Measurements from ENCODE around the gene FHIT.

The FHIT gene

DNA sequence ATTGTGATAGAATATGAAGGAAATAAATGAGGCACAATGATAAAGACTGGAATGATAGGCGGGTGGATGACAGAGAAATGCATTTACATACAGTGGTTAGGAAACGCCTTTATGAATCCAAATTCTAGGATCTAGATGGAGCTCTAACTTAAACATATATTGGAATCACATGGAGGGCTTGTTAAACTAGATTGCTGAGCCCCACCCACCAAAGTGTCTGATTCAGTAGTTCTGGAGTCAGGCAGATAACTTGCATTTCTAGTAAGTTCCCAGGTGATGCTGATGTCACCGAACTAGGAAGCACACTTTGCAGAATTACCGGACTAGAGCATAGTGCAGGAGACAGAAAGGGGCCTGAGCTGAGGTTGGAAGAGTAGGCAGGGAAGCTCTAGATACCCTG lies 837.2 kb downstream of the FHIT start:
- DNase-seq (ENCODE audit: low read depth, low spot score): no peak

DNA sequence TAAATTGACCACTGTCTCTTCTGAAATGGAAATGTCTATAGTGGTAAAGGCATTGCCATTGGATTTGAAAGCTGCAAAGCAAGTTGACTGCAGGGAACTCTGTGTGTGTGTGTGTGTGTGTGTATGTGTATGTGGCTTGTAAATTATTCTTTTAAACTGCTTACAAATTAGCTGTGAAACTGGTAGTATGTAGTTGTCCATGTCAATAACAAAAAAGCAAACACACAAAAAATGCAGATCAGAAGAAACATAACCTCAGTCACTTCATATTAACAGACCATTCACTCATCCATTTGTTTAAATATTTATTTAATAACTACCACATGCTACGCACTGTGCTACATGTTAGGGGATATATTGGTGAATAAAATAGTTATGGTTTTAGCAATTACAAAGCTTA lies 837.7 kb downstream of the FHIT start:
- no peak for DNase-seq (ENCODE audit: low read depth, low spot score)

DNA sequence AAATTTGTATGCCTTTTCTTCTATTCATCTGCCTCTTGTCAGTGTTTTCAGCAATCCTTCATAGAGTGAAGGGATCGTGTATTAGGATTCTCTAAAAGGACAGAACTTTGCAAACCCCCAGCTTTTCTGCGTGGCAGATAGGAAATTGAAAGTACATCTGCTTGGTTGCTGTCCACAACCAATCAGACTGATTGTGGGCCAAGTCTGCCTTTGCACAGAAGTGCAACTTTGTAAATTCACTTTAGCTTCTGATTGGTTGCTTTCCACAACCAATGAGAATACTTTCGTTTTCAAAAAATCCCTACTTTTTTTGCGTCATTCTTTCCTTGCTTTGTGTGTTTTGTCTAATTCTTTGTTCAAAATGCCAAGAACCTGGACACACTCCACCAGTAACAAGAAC lies 847.4 kb downstream of the FHIT start:
- DNase-seq (ENCODE audit: low read depth, low spot score): no peak

DNA sequence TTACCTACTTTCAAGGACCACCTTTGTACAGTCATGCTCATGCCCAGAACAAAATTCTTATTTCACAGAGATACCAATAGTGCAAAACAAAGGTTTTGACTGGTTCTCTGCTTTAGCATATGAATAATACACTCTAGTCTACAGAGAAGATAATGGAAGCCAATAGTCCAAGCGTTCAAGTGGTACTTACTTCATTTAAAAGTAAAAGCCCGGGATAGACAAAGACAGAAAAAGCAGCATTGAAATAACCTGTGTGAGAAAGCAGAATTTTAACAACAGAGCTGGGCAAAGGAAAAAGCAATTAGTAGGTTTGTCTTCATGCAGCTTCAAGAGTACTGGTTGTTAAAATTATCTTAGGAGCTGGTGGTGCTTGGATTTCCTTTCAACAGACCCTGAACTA lies 848.3 kb downstream of the FHIT start:
- no peak for DNase-seq (ENCODE audit: low read depth, low spot score)

DNA sequence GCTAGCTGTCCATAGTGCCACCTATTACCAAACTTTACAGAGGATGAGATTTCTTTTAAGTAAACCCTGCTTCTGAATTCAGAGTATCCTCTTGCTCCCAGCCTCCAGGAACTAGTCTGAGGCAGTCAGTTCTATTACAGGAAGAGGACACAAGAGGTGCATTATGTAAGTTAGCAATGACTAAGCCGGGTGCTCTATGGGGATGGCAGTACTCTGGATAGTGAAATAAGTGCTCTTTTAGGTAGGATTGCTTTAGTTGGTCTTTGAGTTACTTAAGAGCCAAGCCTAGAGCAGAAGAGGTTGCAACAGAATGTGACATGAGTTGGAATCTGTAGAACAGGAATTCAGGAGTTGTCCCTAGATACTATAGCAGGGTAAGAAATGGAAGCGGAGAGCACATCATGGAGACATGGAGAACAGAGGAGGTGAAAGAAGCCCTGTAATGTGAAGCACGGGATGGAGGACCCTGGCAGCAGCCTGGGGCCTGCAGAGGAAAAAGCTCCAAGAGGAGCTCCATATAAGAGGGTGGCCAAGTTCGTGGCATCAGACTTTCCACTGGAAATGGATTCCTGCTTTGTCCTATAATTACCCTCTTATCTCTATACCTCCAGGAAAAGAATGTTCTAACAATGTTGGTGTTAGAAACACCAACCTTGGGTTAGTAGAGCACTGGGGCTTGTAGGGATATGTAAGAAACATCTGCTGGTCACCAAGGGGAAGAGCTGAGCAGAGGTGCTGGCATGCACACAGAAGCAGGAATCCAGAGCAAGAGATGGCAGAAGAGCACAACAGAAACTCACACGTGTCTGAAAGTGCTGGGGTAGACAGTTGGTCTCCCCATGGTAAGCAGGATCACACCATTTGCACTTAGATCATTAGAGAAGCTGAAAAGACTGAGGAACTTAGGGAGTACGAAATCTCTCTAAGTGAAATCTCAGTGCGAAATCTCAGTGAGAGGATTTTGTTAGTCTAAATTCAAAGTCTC lies 851.1 kb downstream of the FHIT start:
- DNase-seq (ENCODE audit: low read depth, low spot score): no peak

DNA sequence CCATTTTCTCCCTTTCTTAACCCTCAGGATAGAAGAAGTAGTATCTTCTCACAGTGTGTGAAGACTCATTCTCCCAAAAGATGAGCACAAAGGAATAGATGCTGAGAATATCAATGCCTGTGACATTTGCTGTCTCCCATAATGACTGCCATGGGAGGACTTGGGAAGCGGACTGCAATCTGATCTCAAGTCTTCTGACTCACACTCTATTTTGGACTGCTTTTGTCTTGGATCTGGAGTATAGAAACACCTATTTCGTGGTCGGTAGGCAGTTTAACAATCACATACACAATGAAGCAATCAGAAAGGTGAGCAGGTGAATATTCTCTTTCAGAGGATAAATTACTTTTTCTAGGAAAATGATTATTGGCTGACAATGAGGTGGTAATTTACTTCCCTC lies 852.0 kb downstream of the FHIT start:
- DNase-seq (ENCODE audit: low read depth, low spot score): no peak

DNA sequence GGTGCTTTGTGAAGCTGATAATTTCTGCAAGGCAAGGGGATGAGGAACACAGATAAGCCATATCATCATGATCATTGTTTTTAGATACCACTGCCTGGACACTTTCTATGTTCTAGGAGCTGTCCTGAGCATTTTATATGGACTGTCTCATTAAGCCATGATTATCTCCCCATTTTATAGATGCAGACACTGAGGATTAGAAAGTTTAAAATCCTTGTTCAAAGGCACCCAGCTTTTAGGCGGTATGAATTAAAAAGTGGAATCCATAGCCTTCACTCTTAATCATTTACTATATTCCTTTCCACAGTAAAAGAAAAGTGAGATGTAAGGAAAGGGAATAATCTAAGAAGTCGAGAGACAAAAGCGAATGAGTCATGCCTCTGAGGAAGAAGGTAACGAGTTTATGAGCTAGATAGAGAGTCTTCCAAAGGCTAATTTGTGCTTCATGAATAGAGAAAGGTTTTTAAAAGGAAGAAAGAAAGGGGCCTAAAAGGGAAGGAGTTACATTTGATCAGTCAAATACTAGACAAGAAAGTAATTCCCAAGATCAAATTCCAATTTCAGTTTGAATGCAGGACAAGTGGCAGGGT lies 856.0 kb downstream of the FHIT start:
- no peak for DNase-seq (ENCODE audit: low read depth, low spot score)

DNA sequence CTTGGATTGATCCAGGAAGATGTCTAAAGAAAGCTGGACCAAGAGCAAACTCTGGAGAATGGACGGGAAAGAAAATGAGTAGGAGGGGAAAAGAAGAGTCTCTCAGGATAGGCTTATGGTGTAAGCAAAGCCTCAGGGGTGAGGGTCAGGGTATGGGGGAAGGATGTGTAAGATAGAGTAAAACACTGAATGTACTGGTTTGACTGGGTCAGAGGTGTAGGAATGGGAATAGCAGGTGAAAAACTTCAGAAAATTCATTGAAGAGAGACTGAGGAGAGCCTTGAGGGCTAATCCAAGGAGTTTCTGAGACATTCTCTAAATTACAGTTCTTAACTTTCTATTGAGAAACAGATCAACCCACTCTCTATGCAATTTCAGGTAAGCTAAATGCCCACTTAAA lies 857.3 kb downstream of the FHIT start:
- DNase-seq (ENCODE audit: low read depth, low spot score): no peak

DNA sequence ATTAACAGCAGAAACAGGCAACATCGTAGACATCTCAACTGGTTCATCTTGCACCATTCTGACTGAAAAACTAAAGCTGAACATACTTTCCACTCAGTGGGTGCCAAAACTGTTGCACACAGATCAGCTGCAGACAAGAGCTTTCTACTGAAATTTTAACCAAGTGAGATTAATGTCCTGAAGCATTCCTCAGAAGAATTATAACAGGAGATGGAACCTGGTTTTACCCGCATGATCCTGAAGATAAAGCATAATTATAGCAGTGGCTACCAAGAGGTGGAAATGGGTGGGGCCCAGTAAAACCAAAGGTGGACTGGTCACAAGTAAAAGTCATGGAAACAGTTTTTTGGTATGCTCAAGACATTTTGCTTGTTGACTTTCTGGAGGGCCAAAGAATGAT lies 858.8 kb downstream of the FHIT start:
- DNase-seq (ENCODE audit: low read depth, low spot score): no peak

DNA sequence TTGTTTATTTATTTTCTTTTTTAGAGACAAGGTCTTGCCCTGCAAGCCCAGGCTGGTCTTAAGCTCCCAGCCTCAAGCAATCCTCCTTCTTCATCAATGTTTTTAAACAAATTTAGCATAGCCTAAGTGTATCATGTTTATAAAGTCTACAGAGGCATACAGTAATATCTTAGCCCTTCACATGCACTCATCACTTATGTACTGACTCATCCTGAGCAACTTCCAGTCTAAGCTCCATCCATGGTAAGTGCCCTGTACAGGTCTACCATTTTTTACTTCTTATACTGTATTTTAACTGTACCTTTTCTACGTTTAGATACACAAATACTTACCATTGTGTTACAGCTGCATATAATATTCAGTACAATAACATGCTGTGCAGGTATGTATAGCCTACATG lies 860.0 kb downstream of the FHIT start:
- no peak for DNase-seq (ENCODE audit: low read depth, low spot score)

DNA sequence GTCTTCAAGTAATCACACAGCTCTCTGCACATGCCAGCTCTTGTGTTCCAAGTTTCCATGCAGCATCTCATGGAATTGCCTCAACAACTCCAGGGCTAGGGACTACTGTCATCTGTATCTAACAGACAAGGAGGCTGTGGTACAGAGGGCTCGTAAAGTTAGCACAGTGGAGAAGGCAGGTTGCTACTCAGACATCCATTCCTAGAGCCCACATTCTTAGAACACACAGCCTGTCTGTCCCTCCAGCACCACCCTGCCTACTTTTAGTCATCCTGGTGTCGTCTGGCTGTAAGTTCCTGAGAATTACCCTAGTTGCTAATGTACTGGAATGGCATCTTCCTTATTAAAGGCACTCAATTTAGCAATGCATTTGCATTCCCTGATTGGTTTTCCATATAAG lies 862.5 kb downstream of the FHIT start:
- no peak for DNase-seq (ENCODE audit: low read depth, low spot score)

DNA sequence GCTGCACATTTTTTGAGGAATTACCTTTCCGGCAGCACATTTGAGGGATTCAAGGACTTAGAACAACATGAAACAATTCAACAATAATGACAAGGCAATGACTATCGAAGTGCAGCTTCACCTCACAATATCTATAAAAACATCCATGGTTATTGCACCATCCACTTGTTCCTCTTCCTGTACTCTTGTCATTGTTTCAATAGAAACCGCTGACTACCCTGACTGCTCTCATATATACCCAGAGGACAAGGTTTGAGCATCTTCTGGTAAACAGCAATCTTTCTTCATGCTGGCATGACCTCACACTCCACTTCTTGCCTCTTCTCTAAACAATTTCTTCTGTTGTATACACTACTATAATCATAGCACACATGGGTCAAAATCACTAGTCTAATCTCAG lies 864.9 kb downstream of the FHIT start:
- no peak for DNase-seq (ENCODE audit: low read depth, low spot score)

DNA sequence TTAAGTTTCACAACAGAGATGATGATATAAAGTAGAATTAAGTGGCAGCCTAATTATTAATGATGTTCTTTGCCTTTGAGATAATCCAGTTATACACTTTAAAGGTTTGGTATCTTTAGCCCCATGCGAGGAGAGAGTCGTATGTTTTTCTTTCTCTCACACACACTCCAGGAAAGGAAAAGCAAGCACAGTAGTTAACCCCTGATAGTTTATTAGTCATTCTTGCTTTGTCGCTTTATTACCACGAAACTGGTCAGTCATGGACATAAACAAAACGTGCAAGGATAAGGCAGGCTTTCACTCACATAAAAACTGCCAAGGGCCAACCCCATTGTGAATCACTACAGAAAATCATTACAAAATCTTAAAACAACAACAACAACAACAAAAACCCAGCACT lies 866.9 kb downstream of the FHIT start:
- DNase-seq (ENCODE audit: low read depth, low spot score): no peak

DNA sequence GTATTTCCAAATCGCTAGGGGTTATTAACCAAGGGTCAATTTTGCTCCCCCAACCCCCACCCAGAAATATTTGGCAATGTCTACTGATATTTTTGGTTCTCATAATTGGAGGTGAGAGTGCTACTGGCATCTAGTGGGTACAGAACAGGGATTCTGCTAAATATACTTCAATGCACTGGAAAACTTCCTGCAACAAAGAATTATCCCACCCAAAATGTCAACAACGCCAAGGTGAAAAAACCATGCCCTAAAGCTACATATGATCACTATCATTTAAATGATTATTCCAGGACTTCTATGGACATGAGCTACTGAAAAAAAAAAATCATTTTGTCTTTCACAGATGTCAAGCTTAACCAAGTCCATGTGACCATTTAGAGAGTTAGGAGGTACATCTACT lies 867.9 kb downstream of the FHIT start:
- no peak for DNase-seq (ENCODE audit: low read depth, low spot score)

DNA sequence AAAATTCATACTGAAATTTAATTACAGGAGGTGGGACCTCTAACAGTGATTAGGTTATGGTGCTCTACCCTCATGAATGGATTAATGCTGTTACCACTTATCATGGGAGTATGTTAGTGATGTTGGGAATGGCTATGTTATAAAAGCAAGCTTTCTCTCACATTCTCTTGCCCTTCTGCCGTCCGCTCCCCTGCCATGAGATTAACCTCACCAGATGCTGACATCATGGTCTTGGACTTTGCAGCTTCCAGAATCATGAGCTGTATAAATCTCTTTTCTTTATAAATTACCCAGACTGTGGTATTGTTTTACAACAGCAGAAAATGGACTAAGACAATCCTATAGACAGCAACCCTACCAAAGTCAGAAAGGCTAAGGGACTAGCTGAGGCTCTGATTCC lies 884.8 kb downstream of the FHIT start:
- no peak for DNase-seq (ENCODE audit: low read depth, low spot score)

DNA sequence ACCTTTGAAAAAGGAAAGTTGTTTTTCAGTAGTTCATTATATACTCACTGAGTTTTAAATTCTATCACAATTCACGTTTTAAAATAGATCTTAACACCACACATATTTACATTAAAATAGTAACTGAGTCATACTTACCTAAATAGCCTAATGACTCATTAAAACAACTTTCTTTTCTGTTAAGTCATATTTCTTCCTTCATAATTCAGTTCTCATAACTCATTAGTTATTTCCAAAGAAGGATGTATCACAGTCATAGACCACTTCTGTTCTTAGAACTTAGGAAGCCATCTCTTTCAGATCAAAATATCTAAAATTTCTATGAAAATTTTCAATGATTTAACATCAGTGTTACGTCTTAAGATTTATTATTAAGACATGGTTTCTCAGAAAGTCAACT lies 885.9 kb downstream of the FHIT start:
- no peak for DNase-seq (ENCODE audit: low read depth, low spot score)

DNA sequence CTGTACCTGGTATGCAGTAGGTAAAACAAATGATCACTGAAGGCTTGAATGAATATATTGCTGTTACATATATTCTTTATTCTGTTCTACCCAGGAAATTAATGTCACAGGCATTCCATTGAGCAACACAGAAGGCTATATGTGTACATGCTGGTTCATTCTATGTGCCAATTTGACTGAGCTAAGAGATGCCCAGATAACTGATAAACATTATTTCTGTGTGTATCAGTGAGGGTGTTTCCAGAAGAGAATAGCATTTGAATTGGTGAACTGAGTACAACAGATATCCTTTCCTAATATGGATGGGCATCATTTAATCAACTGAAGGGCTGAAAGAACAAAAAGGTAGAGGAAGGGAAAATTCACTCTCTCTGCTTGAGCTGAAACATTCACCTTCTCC lies 886.8 kb downstream of the FHIT start:
- DNase-seq (ENCODE audit: low read depth, low spot score): no peak

DNA sequence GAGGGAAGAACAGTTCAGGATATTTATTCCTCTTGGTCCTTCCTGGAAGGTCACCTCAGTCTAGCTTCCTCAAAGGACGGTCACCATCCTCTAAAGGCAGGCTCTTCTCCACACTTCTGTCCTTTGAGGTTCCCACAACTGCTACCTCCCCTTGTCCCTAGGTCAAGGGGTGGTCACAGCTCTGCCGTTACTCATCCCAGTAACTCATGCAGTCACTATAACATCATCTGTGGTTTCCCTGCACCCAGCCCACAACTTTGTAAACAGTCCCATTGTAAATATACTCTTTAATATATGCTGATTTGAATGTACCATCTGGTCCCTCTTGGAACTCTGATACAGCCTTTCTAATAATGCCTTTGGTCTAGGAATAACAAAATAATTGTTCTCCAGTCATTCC lies 887.4 kb downstream of the FHIT start:
- no peak for DNase-seq (ENCODE audit: low read depth, low spot score)

DNA sequence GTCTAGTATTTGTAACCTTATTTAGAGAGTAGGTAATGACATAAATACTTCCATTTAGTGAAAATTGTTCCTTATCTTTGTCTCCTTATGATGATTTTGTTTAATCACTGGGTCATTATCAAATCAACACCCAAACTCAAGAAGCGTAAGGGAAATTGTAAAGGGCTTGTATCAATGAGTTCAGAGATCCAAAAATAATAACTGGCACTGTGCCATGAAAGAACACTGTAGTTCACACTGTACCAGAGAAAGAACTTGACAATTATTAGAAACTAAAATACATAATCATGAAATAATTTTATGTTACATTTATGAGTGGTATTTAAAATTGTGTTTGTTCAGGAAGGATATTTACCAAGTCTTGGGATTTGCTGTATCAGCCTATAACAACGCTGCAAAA lies 895.4 kb downstream of the FHIT start:
- no peak for DNase-seq (ENCODE audit: low read depth, low spot score)

DNA sequence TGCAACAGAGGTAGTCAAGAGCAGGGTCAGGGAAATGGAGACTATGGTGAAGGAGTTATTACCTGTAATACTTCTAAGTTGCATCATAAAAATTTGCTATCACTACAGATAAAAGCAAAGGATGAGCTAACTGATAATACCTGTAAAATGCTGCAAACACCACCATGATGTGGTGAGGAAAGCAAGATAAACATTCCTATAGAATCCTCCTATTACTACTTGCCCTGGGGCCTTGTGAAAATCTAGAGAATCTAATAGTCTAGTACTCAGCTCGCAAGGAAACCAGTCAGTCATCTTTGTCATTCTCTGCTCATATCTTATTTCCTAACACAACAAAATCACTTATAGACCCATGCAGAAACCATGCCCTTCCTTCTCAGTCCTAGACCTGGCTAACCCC lies 899.8 kb downstream of the FHIT start:
- DNase-seq (ENCODE audit: low read depth, low spot score): no peak

DNA sequence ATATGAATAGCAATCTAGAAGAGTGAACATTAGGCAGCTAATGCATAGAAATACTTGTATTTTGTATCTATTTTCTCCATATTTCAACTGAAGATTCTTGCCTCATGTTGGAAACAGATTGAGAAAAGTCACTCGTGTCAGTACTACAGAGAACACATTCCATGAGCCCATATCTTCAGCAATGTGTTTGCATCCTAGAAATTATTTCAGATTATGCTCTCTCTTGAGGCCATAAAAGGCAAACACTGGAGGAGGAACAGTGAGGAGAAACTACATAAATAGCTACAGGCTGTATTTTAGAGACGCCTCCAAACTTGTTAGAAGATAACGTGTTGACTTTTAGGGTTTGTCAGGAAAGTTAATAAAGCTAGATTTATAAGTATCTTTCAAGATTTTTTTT lies 906.9 kb downstream of the FHIT start:
- DNase-seq (ENCODE audit: low read depth, low spot score): no peak

DNA sequence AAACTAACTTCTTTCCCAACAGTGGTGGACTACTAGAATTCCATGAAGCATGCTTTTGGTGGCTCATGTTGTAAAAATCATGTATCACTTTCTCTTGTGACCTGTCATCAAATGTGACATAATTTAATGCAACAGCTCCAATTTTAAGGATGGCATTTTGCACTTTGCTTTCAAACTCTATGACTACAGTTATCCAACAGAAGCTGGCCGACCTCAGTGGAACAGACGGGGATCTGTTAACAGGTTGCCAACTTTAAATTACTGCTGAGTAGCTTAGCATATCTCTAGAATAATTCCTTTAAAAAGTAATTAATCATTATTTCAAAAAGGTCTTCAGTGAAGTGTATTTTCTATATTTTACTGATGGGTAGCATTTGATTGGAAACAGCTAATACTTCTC lies 907.4 kb downstream of the FHIT start:
- DNase-seq (ENCODE audit: low read depth, low spot score): no peak

DNA sequence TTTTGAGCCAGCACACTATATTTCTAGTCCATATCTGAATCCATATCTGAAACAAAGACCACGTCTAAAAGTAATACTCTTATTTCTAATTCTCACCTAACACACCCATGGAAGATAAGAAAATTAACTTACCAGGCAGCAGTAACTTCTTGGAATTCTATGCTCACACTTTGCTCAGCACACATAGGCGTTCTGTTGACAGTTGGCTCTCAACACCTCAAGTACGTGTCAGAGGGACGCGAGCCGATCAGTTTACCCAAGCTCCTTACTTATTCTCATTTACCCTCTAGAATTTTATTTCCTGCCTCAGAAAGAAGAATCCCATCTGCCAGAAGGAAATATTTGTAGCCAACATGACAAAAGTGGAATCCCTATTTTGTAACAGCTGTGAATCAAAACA lies 911.9 kb downstream of the FHIT start:
- DNase-seq (ENCODE audit: low read depth, low spot score): no peak
